Vagina (tissue), 2 donors: ENCODE measurements around the gene OPHN1. TPM values are rescaled to one million over a fixed set of nuclear protein-coding genes. Genes with fewer than 3 reads are reported as not detected.
A peak's percentile ranks its signal among the peaks of the same experiment; 100 is the strongest.

Experiments used
- DNase-seq, 2 donors: peaks; one replicate each; pipeline ENCODE4 v3.0.0-alpha.2; 2017; ENCODE audit errors: extremely low spot score in 2 of 2
- H3K27ac ChIP-seq: fragments of 200-600 bp; sonication (generic); one replicate; pipeline ENCODE4 v1.5.1; 2019
- H3K27me3 ChIP-seq: fragments of 200-600 bp; sonication (generic); one replicate; pipeline ENCODE4 v1.5.1; 2019
- H3K36me3 ChIP-seq, 2 donors: fragments of 200-600 bp; sonication (generic); one replicate each; pipeline ENCODE4 v1.5.1; 2017 to 2019
- H3K4me1 ChIP-seq: fragments of 200-600 bp; sonication (generic); one replicate; pipeline ENCODE4 v1.5.1; 2019
- H3K4me3 ChIP-seq, 2 donors: fragments of 200-600 bp; sonication (generic); 1 replicate in 1 of 2; 2 replicates in 1 of 2; pipeline ENCODE4 v1.5.1; 2016 to 2019
- H3K9me3 ChIP-seq: fragments of 200-600 bp; sonication (generic); one replicate; pipeline ENCODE4 v1.5.1; 2019
- CTCF ChIP-seq, 3 experiments: fragments of 450-650 bp in 2 of 3; fragments of 200-600 bp in 1 of 3; sonication (generic) in 1 of 3; IDR thresholded peaks; one replicate each; pipeline ENCODE4 v1.5.1; 2017 to 2019; ENCODE audit warnings: antibody characterized with exemption in 3 of 3, mild to moderate bottlenecking in 2 of 3, moderate library complexity in 2 of 3
- POLR2A ChIP-seq, 2 donors: fragments of 450-650 bp; IDR thresholded peaks; one replicate each; pipeline ENCODE4 v1.6.1; 2017; ENCODE audit warnings: antibody characterized with exemption in 2 of 2, mild to moderate bottlenecking in 2 of 2, moderate library complexity in 2 of 2
- POLR2AphosphoS5 ChIP-seq, 2 donors: sonication (generic); formaldehyde crosslinking; IDR thresholded peaks; one replicate each; pipeline ENCODE4 v1.9.0; 2017; ENCODE audit warnings: antibody characterized with exemption in 2 of 2, mild to moderate bottlenecking in 2 of 2, low read depth in 1 of 2; ENCODE audit not compliant: insufficient read depth in 1 of 2
- intact Hi-C: fragments of 100-400 bp; cut with DNase I; formaldehyde crosslinking; loops from one replicate; pipeline ENCODE4 v1.15.1; 2023
- total RNA-seq: library from RNA; depleted of rRNA; stranded (reverse); fragments of >200 nt; gene quantifications from one replicate; pipeline ENCODE4 v1.2.3, GENCODE V29; 2016

OPHN1 gene
- total RNA-seq, 1 donor from 2014 or later, result 11.5 TPM

- no peaks in the 10 kb centered on the region for H3K36me3 ChIP-seq
- peak in 2 of 3 experiments; percentile 48 to 64 for TF ChIP-seq CTCF (IDR thresholded peaks at IDR 0.05)
- no peak for TF ChIP-seq POLR2AphosphoS5 (IDR thresholded peaks at IDR 0.05; ENCODE audit: insufficient read depth in 1 of 2, low read depth in 1 of 2)
- DNase-seq, result no peak
- no peaks in the 10 kb centered on the region for H3K4me1 ChIP-seq
- no peaks in the 10 kb centered on the region for H3K9me3 ChIP-seq
- no peaks in the 10 kb centered on the region for H3K27me3 ChIP-seq
- H3K27ac ChIP-seq, result no peak overlapping the region
- intact Hi-C loops, result loop anchor here (5.0 kb wide), 1 partner anchor 265 kb away; no protein-coding TSS in a partner anchor
- no peak overlapping the region for H3K4me3 ChIP-seq
These were observed 29.4 kb upstream of the OPHN1 start for GRCh38 chrX:68462653-68463052.

DNA sequence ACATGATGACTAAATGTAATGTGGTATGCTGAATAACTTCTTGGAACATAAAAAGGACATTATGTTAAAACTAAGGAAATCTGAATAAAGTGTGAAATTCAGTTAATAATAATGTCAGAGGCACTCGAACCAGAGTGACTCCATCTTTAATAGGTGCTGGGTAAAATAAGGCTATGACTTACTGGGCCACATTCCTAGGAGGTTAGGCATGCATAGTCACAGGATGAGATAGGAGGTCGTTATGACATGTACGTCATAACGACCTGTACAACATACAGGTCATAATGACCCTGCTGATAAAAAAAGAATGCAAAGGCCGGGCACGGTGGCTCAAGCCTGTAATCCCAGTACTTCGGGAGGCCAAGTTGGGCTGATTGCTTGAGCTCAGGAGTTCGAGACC, 28.9 kb upstream of the OPHN1 start:
- Histone ChIP-seq H3K4me1 (no peaks in the 10 kb centered on the region), H3K27ac (no peak overlapping the region), H3K36me3 (no peaks in the 10 kb centered on the region), H3K27me3 (no peaks in the 10 kb centered on the region), H3K9me3 (no peaks in the 10 kb centered on the region), H3K4me3 (no peak overlapping the region)
- no peak for DNase-seq
- intact Hi-C loops, result loop anchor here (5.0 kb wide), 1 partner anchor 265 kb away; no protein-coding TSS in a partner anchor
- TF ChIP-seq CTCF (IDR thresholded peaks at IDR 0.05), result no peak
- TF ChIP-seq POLR2AphosphoS5 (IDR thresholded peaks at IDR 0.05; ENCODE audit: insufficient read depth in 1 of 2, low read depth in 1 of 2), result no peak
- no peak for TF ChIP-seq POLR2A (IDR thresholded peaks at IDR 0.05)

- Histone ChIP-seq H3K27me3 (no peaks in the 10 kb centered on the region), H3K36me3 (no peaks in the 10 kb centered on the region), H3K9me3 (no peaks in the 10 kb centered on the region), H3K27ac (no peak overlapping the region), H3K4me3 (no peak overlapping the region), H3K4me1 (no peaks in the 10 kb centered on the region)
- TF ChIP-seq CTCF (IDR thresholded peaks at IDR 0.05) (no peak), POLR2A (IDR thresholded peaks at IDR 0.05) (no peak), POLR2AphosphoS5 (IDR thresholded peaks at IDR 0.05; ENCODE audit: insufficient read depth in 1 of 2, low read depth in 1 of 2) (no peak)
- intact Hi-C loops, result loop anchor here (5.0 kb wide), 1 partner anchor 264 kb away; no protein-coding TSS in a partner anchor
- no peak for DNase-seq
These were observed 28.3 kb upstream of the OPHN1 start for GRCh38 chrX:68461576-68461975.

DNA sequence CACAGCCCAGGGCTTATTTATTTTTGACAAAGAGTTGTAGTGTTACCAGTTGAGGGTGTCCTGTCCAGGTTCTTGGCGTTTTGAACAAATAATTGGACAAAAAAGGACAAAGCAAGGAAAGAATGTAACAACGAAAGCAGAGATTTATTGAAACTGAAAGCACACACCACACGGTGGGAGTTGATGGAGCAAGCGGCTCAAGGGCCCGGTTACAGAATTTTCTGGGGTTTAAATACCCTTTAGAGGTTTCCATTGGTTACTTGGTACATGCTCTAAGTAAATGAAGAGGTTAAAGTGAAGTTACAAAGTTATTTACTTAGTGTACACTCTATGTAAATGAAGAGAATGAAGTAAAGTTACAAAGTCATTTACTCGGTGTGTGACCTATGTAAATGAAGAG, 27.8 kb upstream of the OPHN1 start:
- H3K36me3 ChIP-seq, result no peaks in the 10 kb centered on the region
- H3K4me1 ChIP-seq, result no peaks in the 10 kb centered on the region
- no peak for DNase-seq
- H3K4me3 ChIP-seq, result no peak overlapping the region
- no peak for TF ChIP-seq POLR2A (IDR thresholded peaks at IDR 0.05)
- no peak for TF ChIP-seq CTCF (IDR thresholded peaks at IDR 0.05)
- intact Hi-C loops, result loop anchor here (5.0 kb wide), 1 partner anchor 264 kb away; no protein-coding TSS in a partner anchor
- no peaks in the 10 kb centered on the region for H3K9me3 ChIP-seq
- H3K27ac ChIP-seq, result no peak overlapping the region
- no peaks in the 10 kb centered on the region for H3K27me3 ChIP-seq

DNA sequence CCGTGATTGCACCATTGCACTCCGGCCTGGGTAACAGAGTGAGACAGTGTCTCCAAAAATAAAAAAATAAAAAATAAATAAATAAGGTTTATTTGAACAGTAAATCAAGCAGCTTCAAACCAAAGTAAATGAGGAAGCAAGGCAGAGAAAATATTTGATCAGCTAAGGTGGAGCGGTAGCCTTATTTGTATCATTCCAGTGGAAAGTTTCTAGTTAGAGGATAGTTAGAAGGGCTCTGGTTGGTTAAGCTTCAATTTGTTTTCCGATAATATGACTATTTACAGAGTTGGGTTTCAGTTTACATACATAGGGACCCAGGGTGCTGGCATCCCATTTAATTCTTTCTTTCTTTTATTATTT, 21.8 kb upstream of the OPHN1 start:
- H3K27ac ChIP-seq, result no peak overlapping the region
- TF ChIP-seq CTCF (IDR thresholded peaks at IDR 0.05) (no peak), POLR2A (IDR thresholded peaks at IDR 0.05) (no peak)

More for the DNA sequence above, 21.8 kb upstream of the OPHN1 start:
- H3K4me1 ChIP-seq, result no peaks in the 10 kb centered on the region
- no peaks in the 10 kb centered on the region for H3K9me3 ChIP-seq
- no peaks in the 10 kb centered on the region for H3K27me3 ChIP-seq
- no peaks in the 10 kb centered on the region for H3K36me3 ChIP-seq
- intact Hi-C loops, result no loop called here
- no peak for DNase-seq
- H3K4me3 ChIP-seq, result no peak overlapping the region
